Gastrocnemius medialis (tissue), 4 donors: ENCODE measurements around the gene PFKFB3. TPM values are rescaled to one million over a fixed set of nuclear protein-coding genes. Genes with fewer than 3 reads are reported as not detected.

Source experiments
- ATAC-seq, 2 donors: fragments of 150-250 bp; one replicate each; pipeline ENCODE4 v1.9.1; 2016
- DNase-seq, 2 donors: peaks; one replicate each; pipeline ENCODE4 v3.0.0-alpha.2; 2019
- H3K27ac ChIP-seq, 4 donors: fragments of 200-600 bp; sonication (generic); 1 replicate in 1 of 4; 2 replicates in 3 of 4; pipeline ENCODE4 v1.5.1; 2016 to 2018; ENCODE audit warnings: mild to moderate bottlenecking in 2 of 4, moderate library complexity in 1 of 4
- H3K27me3 ChIP-seq, 3 donors: fragments of 200-600 bp; sonication (generic) in 2 of 3; 1 replicate in 1 of 3; 2 replicates in 2 of 3; pipeline versions ENCODE4 v1.5.1 to v1.6.0; 2016 to 2019; ENCODE audit warnings: mild to moderate bottlenecking in 1 of 3, moderate library complexity in 1 of 3
- H3K36me3 ChIP-seq, 2 donors: fragments of 200-600 bp; sonication (generic) in 1 of 2; one replicate each; pipeline ENCODE4 v1.5.1; 2017 to 2018
- H3K4me1 ChIP-seq, 2 donors: fragments of 200-600 bp; sonication (generic) in 1 of 2; one replicate each; pipeline ENCODE4 v1.5.1; 2016 to 2017; ENCODE audit warnings: mild to moderate bottlenecking in 2 of 2
- H3K4me3 ChIP-seq, 4 donors: fragments of 200-600 bp; sonication (generic) in 3 of 4; 1 replicate in 1 of 4; 2 replicates in 3 of 4; pipeline ENCODE4 v1.5.1; 2016 to 2019; ENCODE audit warnings: mild to moderate bottlenecking in 2 of 4
- H3K9me3 ChIP-seq, 3 donors: fragments of 200-600 bp; sonication (generic) in 2 of 3; 1 replicate in 1 of 3; 2 replicates in 2 of 3; pipeline ENCODE4 v1.5.1; 2016 to 2019
- POLR2A ChIP-seq, 2 donors: fragments of 450-650 bp; IDR thresholded peaks; one replicate each; pipeline ENCODE4 v1.6.1; 2017; ENCODE audit warnings: antibody characterized with exemption in 2 of 2, mild to moderate bottlenecking in 2 of 2, moderate library complexity in 2 of 2
- in situ Hi-C, 4 donors: fragments of 200-750 bp; cut with MboI; loops; one replicate each; pipeline versions ENCODE4 v1.15.0 to v1.8.0; 2017; ENCODE audit warnings: low sequenced_read_pairs in 4 of 4
- intact Hi-C: fragments of 100-400 bp; cut with DNase I; formaldehyde crosslinking; loops from one replicate; pipeline ENCODE4 v1.15.1; 2023; ENCODE audit warnings: low total_unique reads
- total RNA-seq, 4 donors: library from RNA; depleted of rRNA; stranded (reverse); fragments of >200 nt; gene quantifications; one replicate each; pipeline versions ENCODE4 v1.1.0 to v1.2.3, GENCODE V29; 2016
- TF ChIP-seq, protein P1 (sequence below), 5 experiments: fragments of 450-650 bp in 3 of 5; fragments of 200-600 bp in 2 of 5; sonication (generic) in 2 of 5; IDR thresholded peaks in 4 of 5; conservative IDR thresholded peaks in 1 of 5; 1 replicate in 4 of 5; 2 replicates in 1 of 5; pipeline ENCODE4 v1.5.1; 2016 to 2019; ENCODE audit warnings: antibody characterized with exemption in 5 of 5, mild to moderate bottlenecking in 3 of 5, moderate library complexity in 3 of 5

PFKFB3 gene
- total RNA-seq, 4 donors from 2014 or later, result 218 to 1,159 (median 337) TPM

DNA sequence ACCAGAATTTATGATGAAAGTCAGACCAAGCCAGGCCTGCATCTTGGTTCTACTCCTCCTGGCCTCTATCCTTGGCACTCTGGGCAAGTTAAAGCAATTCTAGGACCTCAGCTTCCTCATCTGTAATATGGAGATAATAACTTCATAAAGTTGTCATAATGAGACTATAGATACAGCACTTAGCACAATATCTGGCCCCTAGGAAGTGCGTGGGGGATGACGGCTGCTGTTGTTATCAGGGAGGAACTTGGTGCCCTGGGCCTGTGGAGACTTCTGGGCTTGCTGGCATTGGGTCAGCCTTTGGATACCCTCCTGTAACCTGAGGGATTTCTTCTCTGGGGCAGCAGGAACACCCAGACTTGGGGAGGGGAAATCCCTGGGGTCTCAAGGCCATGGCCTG is 27.6 kb downstream of the PFKFB3 start:
- DNase-seq (no peak), ATAC-seq (no peak)
- intact Hi-C loops (no loop called here), in situ Hi-C loops (loop anchor here in 2 of 4 donors (25.0 kb wide), 1 partner anchor 157 kb away; no protein-coding TSS in a partner anchor)
- H3K27me3 ChIP-seq, result no peaks in the 10 kb centered on the region
- TF ChIP-seq, protein P1, sequence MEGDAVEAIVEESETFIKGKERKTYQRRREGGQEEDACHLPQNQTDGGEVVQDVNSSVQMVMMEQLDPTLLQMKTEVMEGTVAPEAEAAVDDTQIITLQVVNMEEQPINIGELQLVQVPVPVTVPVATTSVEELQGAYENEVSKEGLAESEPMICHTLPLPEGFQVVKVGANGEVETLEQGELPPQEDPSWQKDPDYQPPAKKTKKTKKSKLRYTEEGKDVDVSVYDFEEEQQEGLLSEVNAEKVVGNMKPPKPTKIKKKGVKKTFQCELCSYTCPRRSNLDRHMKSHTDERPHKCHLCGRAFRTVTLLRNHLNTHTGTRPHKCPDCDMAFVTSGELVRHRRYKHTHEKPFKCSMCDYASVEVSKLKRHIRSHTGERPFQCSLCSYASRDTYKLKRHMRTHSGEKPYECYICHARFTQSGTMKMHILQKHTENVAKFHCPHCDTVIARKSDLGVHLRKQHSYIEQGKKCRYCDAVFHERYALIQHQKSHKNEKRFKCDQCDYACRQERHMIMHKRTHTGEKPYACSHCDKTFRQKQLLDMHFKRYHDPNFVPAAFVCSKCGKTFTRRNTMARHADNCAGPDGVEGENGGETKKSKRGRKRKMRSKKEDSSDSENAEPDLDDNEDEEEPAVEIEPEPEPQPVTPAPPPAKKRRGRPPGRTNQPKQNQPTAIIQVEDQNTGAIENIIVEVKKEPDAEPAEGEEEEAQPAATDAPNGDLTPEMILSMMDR (IDR thresholded peaks at IDR 0.05 in 4 of 5, conservative IDR thresholded peaks at IDR 0.05 in 1 of 5), result no peak
- TF ChIP-seq POLR2A (IDR thresholded peaks at IDR 0.05), result no peak
- H3K4me1 ChIP-seq, result no peaks in the 10 kb centered on the region
- H3K27ac ChIP-seq, result peak overlapping the region; percentile 27 to 42 (median 36)
- no peak overlapping the region for H3K4me3 ChIP-seq
- H3K9me3 ChIP-seq, result no peaks in the 10 kb centered on the region
- H3K36me3 ChIP-seq, result peaks cover 19 to 99% of the 10 kb centered on the region in 2 donors

DNA sequence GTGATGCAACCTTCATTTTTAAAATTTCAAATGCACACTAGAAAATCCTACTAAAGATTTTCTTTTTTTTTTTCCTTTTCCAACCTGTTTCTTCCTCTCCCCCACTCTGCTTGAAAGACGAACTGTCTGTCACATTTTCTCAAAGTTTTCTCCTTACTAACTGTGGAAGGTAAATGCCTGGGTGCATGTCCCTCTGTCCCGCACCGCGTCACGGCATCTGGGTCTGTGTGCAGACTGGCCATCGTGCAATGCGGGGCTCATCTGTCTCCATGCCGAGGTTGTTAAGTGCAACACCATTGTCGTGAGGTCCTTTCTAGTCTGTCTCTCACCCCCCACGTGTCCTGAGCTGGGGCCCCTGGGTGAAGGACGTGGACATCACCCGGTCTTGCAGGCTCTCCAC is 28.4 kb downstream of the PFKFB3 start:
- Histone ChIP-seq H3K9me3 (no peaks in the 10 kb centered on the region), H3K27ac (peak overlapping the region in 2 of 4 donors; percentile 16 to 33), H3K4me3 (no peak overlapping the region), H3K27me3 (no peaks in the 10 kb centered on the region), H3K4me1 (no peaks in the 10 kb centered on the region), H3K36me3 (peaks cover 14 to 94% of the 10 kb centered on the region in 2 donors)
- in situ Hi-C loops (loop anchor here in 2 of 4 donors (25.0 kb wide), 1 partner anchor 156 kb away; no protein-coding TSS in a partner anchor), intact Hi-C loops (no loop called here)
- ATAC-seq (no peak), DNase-seq (no peak)
- TF ChIP-seq, protein P1 (IDR thresholded peaks at IDR 0.05 in 4 of 5, conservative IDR thresholded peaks at IDR 0.05 in 1 of 5), result no peak
- no peak for TF ChIP-seq POLR2A (IDR thresholded peaks at IDR 0.05)

DNA sequence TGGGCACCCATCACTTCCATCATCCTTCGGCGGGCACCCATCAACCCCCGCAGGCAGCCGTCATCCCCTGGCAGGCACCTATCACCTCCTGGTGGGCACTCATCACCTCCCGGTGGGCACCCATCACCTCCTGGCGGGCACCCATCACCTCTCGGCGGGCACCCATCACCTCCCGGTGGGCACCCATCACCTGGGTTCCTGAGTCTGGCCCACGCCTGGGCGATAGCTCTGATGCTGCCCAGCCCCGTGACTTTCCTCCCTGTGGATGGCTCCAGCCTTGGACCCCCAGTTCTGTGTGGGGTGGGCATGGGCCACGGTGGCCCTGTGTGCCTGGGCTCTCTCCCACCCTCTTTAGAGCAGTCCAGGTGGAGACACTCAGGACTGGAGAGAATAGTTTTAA is 29.0 kb downstream of the PFKFB3 start:
- no peaks in the 10 kb centered on the region for H3K27me3 ChIP-seq
- intact Hi-C loops, result no loop called here
- no peaks in the 10 kb centered on the region for H3K9me3 ChIP-seq
- H3K4me3 ChIP-seq, result no peak overlapping the region
- TF ChIP-seq, protein P1 (IDR thresholded peaks at IDR 0.05 in 4 of 5, conservative IDR thresholded peaks at IDR 0.05 in 1 of 5), result no peak
- no peak for TF ChIP-seq POLR2A (IDR thresholded peaks at IDR 0.05)
- ATAC-seq (no peak), DNase-seq (no peak)
- H3K4me1 ChIP-seq, result no peaks in the 10 kb centered on the region
- peaks cover 13 to 89% of the 10 kb centered on the region in 2 donors for H3K36me3 ChIP-seq
- peak overlapping the region in 1 of 4 donors; percentile 49 for H3K27ac ChIP-seq
- in situ Hi-C loops, result loop anchor here in 2 of 4 donors (25.0 kb wide), 1 partner anchor 156 kb away; no protein-coding TSS in a partner anchor

DNA sequence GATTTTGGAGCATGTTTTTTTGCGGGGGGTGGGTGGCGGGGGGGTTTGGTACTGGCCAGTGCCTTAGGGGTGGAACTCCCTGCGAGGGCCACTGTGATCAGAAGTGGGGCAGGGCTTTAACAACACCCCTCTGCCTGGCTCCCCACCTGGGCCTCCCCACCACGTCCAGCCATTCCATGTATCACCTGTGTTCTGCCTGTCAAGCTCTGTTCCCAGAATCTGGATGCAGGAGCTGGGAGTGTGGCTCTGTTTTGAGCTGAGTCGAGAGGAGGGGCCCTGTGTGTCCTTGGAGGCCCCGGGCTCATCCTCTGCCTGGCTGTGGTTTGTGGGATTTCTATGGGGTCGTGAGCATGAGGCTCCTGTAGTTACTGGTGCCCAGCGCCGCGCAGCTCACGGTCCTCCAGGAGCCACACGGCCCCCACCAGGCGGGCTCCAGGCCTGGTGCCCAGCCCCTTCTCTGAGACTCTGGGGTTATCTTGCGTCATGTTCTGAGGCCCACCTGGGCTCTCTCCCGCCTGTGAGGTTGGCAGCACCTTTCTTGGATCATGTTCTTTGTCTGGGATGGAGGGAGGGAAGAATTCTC is 29.6 kb downstream of the PFKFB3 start:
- DNase-seq, result no peak
- Histone ChIP-seq H3K4me1 (no peaks in the 10 kb centered on the region), H3K27me3 (no peaks in the 10 kb centered on the region), H3K27ac (peak overlapping the region in 3 of 4 donors; percentile 20 to 49 (median 41)), H3K4me3 (no peak overlapping the region), H3K9me3 (no peaks in the 10 kb centered on the region), H3K36me3 (peaks cover 9 to 83% of the 10 kb centered on the region in 2 donors)
- TF ChIP-seq, protein P1 (IDR thresholded peaks at IDR 0.05 in 4 of 5, conservative IDR thresholded peaks at IDR 0.05 in 1 of 5), result no peak
- TF ChIP-seq POLR2A (IDR thresholded peaks at IDR 0.05), result no peak
- intact Hi-C loops (no loop called here), in situ Hi-C loops (loop anchor here in 2 of 4 donors (25.0 kb wide), 1 partner anchor 155 kb away; no protein-coding TSS in a partner anchor)
- no peak for ATAC-seq
